Neural crest cell (in vitro differentiated cells): ENCODE measurements around the gene FUT3. TPM values are rescaled to one million over a fixed set of nuclear protein-coding genes. Genes with fewer than 3 reads are reported as not detected.
A peak's percentile ranks its signal among the peaks of the same experiment; 100 is the strongest.

Source experiments
- DNase-seq: peaks from one replicate; pipeline ENCODE4 v3.0.0; 2021; ENCODE audit warnings: low read depth, mixed read lengths, low spot score
- H3K27ac Mint-ChIP-seq: one replicate; pipeline ENCODE4 v1.8.0; 2021; ENCODE audit warnings: mild to moderate bottlenecking, mixed read lengths; ENCODE audit not compliant: unreplicated experiment
- H3K27me3 Mint-ChIP-seq: 2 replicates; pipeline ENCODE4 v1.8.0; 2021; ENCODE audit warnings: low read depth, mild to moderate bottlenecking, mixed read lengths
- H3K36me3 Mint-ChIP-seq: 2 replicates; pipeline ENCODE4 v1.8.0; 2021; ENCODE audit warnings: low read depth, mild to moderate bottlenecking, mixed read lengths
- H3K4me1 Mint-ChIP-seq: 2 replicates; pipeline ENCODE4 v1.8.0; 2021; ENCODE audit warnings: mixed read lengths
- H3K4me3 Mint-ChIP-seq: one replicate; pipeline ENCODE4 v1.8.0; 2021; ENCODE audit warnings: mild to moderate bottlenecking, mixed read lengths
- H3K9me3 Mint-ChIP-seq: 2 replicates; pipeline ENCODE4 v1.8.0; 2021; ENCODE audit warnings: mixed read lengths
- total RNA-seq: library from RNA; stranded (reverse); gene quantifications from 2 replicates; pipeline ENCODE4 v1.2.1, GENCODE V29; 2021
- TF ChIP-seq, protein P1 (sequence below): fragments of 200-600 bp; sonication (generic); conservative IDR thresholded peaks from 2 replicates; pipeline ENCODE4 v1.5.0; 2021; ENCODE audit warnings: antibody characterized with exemption, mild to moderate bottlenecking

Gene FUT3
- total RNA-seq, 1 donor from 2014 or later = not detected

DNA sequence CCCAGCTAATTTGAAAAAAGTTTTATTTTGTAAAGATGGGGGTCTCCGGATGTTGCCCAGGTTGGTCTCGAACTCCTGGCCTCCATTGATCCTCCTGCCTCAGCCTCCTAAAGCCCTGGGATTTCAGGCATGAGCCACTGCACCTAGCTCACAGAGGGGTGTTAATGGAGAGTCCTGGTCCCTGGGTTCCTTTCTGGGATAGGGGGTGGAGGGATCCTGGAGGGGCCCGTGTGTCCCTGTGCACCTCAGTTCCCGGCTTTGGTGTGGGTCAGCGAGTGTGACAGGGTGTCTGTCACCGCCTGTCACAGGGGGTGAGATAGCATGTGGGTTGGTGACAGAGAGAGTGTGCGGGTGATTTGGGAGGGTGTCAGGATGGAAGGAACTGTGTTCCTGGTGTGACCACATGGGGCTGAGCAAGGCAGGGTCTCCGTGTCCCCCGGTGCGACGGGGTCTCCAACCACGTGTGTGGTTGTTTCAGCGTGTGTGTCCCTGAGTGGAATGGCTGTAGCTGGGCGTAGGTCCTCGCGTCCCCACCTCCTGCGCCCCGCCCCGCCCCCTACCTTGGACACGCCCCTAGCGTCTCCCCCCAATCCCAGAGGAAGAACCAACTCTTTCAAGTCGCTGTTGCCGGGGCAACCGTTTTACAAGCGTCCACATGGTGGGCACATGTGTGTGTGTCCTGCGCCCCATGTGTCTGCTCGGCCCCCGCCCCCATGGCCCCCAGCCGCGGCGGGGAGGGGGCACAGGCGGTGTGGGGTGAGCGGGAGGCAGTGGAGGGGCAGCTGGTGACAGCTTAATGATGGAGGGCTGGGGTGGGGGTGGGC, 49.2 kb downstream of the FUT3 start:
- Mint-ChIP-seq H3K36me3 (no peaks in the 10 kb centered on the region), H3K4me1 (peaks cover 35% of the 10 kb centered on the region), H3K4me3 (peak overlapping the region; percentile 51), H3K27me3 (peaks cover 39% of the 10 kb centered on the region), H3K27ac (no peak overlapping the region), H3K9me3 (no peaks in the 10 kb centered on the region)
- TF ChIP-seq, protein P1, sequence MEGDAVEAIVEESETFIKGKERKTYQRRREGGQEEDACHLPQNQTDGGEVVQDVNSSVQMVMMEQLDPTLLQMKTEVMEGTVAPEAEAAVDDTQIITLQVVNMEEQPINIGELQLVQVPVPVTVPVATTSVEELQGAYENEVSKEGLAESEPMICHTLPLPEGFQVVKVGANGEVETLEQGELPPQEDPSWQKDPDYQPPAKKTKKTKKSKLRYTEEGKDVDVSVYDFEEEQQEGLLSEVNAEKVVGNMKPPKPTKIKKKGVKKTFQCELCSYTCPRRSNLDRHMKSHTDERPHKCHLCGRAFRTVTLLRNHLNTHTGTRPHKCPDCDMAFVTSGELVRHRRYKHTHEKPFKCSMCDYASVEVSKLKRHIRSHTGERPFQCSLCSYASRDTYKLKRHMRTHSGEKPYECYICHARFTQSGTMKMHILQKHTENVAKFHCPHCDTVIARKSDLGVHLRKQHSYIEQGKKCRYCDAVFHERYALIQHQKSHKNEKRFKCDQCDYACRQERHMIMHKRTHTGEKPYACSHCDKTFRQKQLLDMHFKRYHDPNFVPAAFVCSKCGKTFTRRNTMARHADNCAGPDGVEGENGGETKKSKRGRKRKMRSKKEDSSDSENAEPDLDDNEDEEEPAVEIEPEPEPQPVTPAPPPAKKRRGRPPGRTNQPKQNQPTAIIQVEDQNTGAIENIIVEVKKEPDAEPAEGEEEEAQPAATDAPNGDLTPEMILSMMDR = no peak
- peak; percentile 60 for DNase-seq

DNA sequence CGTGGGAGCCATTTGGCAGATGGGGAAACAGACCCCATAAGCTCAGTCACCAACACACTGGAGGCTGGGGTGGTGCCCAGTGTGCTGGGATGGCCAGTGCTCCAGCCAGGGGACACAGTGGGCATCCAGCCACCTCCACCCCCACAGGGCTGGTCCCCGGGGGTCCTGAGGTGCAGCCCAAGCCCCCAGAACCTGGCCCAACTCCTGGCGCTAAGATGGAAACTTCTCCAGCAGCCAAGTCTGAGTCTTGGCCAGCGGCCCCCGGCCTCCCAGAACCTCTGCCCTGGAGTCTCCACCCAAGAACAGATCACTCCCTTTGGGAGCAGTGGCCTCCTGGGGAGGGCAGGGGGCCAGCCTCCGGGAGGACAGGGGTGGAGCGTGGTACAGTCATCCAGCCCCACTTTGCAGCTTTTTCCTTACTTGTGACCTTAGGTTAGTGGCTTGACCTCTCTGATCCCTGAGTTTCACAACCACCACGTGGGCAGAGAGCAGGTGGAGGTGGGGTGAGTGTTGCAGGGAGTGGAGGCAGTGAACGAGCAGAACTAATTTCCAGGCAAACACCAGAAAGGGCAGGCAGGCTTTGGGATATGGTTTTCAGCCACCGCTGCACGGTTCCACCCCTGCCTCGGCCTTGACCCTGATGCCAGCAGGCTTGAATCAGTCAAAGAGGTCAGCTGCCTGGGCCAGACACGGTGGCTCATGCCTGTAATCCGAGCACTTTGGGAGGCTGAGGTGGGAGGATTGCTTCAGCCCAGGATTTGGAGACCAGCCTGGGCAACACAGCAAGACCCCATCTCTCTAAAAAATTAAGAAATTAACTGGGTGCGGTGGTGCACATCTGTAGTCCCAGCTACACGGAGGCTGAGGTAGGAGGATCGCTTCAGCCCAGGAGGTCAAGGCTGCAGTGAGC, 50.6 kb downstream of the FUT3 start:
- no peak overlapping the region for H3K4me3 Mint-ChIP-seq
- H3K27me3 Mint-ChIP-seq = peaks cover 25% of the 10 kb centered on the region
- TF ChIP-seq, protein P1 = no peak
- peaks cover 23% of the 10 kb centered on the region for H3K4me1 Mint-ChIP-seq
- no peak for DNase-seq
- no peaks in the 10 kb centered on the region for H3K36me3 Mint-ChIP-seq
- no peak overlapping the region for H3K27ac Mint-ChIP-seq
- H3K9me3 Mint-ChIP-seq = no peaks in the 10 kb centered on the region

DNA sequence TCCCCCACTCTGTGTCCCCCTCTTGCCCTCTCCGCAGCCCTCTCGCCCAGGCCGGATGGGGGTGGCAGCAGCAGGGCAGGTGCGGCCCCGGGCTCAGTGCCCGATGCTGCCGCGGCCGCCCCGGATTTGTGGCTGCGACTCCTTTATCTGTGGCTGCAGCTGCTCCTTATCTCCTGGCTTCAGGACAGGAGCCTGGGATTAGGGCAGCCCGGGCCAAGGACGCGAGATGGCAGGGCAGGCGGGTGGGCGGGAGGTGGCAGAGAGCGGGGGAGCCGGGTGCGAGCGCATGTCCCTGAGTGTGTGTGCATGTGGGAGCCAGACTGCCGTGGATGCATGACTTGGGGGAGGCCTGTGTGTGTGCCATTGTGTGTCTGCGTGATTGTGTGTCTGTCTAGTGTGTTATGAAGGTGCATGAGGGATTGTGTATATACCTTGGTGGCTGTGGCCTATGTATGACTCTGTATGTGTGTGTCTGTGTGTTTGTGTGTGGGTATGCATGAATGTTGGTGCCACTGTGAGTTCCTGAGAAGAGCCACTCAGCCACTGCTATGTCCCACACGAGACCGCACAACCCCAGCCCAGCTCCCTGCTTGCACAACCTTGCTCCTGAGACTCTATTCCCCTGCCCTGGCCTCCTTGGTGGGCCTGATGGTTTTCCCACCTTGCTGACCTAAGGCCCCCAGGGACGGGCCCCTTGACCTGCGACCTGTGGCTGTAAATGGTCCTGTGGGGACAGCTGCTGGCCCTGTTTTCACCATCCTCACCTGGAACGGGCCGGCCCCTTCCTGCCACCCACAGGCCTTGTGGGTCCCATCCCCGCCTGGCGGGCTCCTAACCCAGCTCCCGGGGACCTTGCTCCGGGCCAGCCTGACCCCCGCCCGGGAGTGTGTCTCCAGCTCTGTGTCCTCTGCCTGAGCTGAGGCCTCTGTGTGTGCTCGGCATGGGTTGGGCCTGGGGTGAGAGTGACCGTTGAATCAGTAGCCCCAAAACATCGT, 51.7 kb downstream of the FUT3 start:
- no peaks in the 10 kb centered on the region for H3K36me3 Mint-ChIP-seq
- peaks cover 23% of the 10 kb centered on the region for H3K4me1 Mint-ChIP-seq
- H3K9me3 Mint-ChIP-seq = no peaks in the 10 kb centered on the region
- TF ChIP-seq, protein P1 = no peak
- H3K4me3 Mint-ChIP-seq = no peak overlapping the region
- H3K27ac Mint-ChIP-seq = no peak overlapping the region
- no peak for DNase-seq
- peaks cover 20% of the 10 kb centered on the region for H3K27me3 Mint-ChIP-seq

DNA sequence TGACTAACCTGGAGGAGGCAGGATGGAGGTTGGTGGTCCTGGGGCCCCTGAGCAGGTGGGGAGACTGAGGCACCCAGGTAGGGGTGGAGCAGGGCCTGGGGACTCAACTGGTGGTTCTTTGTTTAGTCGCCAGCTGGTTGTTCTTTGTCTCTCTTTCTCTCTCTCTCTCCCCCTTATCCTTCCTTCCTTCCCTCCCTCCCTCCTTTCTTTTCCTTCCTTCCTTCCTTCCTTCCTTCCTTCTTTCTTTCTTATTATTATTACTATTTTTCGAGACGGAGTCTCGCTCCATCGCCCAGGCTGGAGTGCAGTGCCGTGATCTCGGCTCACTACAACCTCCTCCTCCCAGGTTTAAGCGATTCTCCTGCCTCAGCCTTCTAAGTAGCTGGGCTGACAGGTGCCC, 53.0 kb downstream of the FUT3 start:
- no peak overlapping the region for H3K27ac Mint-ChIP-seq
- H3K9me3 Mint-ChIP-seq = no peaks in the 10 kb centered on the region
- H3K27me3 Mint-ChIP-seq = peaks cover 9% of the 10 kb centered on the region
- no peaks in the 10 kb centered on the region for H3K36me3 Mint-ChIP-seq
- TF ChIP-seq, protein P1 = no peak
- no peak overlapping the region for H3K4me3 Mint-ChIP-seq
- DNase-seq = no peak
- peaks cover 11% of the 10 kb centered on the region for H3K4me1 Mint-ChIP-seq

DNA sequence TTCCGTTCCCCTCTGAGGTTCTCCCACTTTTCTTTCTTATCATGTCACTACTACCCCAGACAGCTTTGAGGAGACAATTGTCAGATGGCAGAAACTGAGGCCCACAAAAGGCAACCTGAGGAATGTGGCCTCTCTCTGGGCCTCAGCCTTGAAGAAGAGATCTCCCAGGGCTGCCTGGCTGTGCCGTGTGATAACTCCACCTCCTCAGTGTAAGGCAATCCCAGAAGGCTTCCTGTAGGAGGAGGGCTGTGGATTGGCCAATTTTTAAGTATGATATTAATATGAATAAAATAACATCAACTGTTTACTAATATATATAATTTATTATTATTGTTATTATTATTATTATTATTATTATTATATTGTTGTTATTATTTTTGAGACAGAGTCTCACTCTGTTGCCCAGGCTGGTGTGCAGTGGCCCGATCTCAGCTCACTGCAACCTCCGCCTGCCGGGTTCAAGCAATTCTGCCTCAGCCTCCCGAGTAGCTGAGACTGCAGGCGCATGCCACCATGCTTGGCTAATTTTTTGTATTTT, 55.8 kb downstream of the FUT3 start:
- TF ChIP-seq, protein P1 = no peak
- peaks cover 2% of the 10 kb centered on the region for H3K9me3 Mint-ChIP-seq
- no peak for DNase-seq
- H3K27ac Mint-ChIP-seq = no peak overlapping the region
- H3K4me1 Mint-ChIP-seq = peaks cover 9% of the 10 kb centered on the region
- H3K36me3 Mint-ChIP-seq = peaks cover 4% of the 10 kb centered on the region
- H3K4me3 Mint-ChIP-seq = no peak overlapping the region
- peaks cover 2% of the 10 kb centered on the region for H3K27me3 Mint-ChIP-seq
